ENCODE data around the gene OAF. TPM values are rescaled to one million over a fixed set of nuclear protein-coding genes. Genes with fewer than 3 reads are reported as not detected.
"Not testable (repeated sequence)": the region's sequence is repeated elsewhere in the genome, so short reads cannot be mapped to it uniquely, and the experiment has no call there.

OAF gene
- total RNA-seq, 1 donor from 2014 or later = 25.7 TPM

DNA sequence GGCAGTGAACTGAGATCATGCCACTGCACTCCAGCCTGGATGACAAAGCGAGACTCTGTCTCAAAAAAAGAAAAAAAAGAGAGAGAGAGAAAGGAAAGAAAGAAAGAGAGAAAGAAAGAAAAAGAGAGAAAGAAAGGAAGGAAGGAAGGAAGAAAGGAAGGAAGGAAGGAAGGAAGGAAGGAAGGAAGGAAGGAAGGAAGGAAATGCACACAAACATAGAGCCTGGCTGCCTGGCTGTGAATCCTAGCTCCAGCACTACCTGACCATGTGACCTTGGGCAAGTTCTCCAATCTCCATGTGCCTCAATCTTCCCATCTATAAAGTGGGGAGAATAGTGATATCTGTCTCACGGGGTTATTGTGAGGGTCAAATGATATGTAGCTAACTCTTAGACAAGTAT, 63.1 kb downstream of the OAF start:
- not testable (repeated sequence) for DNase-seq

DNA sequence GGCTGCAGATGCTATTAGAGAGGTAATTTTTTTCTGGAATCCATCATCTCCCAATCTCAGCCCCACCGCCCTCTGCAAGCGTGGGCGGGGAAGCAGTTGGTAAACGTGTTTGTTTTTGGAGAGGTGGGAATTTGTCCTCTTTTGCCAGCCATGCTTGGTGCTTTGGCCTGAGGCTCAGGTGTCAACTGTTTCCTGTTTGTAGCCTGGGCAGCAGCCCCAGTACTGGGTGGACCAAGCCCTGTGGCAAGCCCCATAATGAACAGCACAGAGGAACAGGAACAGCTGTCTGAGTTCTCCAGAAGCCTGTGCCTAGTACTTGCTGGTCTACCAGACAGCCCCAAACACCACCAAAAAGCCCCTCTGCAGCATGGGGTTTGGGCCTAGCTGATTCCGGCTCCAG, 68.7 kb downstream of the OAF start:
- no peak for DNase-seq

Other genes starting within 250 kb of the OAF start
- gene TRIM29, start 72.9 kb upstream of the OAF start, total RNA-seq = not detected in 2 replicates
- gene POU2F3, start 29.1 kb downstream of the OAF start, total RNA-seq = under 0.01 TPM in 1 of 2 replicates, not detected in the other
- gene TLCD5, start 114.3 kb downstream of the OAF start, total RNA-seq = 6.3 and 8.5 TPM in 2 replicates
- gene ARHGEF12, start 125.4 kb downstream of the OAF start, total RNA-seq = 159 and 202 TPM in 2 replicates